Globus pallidus (tissue), 1 donor: Measurements from ENCODE around the gene SLITRK2.

Experiments used
- DNase-seq: peaks from one replicate; pipeline ENCODE4 v3.0.0-alpha.2; 2015; ENCODE audit warnings: low spot score

Gene SLITRK2, protein sequence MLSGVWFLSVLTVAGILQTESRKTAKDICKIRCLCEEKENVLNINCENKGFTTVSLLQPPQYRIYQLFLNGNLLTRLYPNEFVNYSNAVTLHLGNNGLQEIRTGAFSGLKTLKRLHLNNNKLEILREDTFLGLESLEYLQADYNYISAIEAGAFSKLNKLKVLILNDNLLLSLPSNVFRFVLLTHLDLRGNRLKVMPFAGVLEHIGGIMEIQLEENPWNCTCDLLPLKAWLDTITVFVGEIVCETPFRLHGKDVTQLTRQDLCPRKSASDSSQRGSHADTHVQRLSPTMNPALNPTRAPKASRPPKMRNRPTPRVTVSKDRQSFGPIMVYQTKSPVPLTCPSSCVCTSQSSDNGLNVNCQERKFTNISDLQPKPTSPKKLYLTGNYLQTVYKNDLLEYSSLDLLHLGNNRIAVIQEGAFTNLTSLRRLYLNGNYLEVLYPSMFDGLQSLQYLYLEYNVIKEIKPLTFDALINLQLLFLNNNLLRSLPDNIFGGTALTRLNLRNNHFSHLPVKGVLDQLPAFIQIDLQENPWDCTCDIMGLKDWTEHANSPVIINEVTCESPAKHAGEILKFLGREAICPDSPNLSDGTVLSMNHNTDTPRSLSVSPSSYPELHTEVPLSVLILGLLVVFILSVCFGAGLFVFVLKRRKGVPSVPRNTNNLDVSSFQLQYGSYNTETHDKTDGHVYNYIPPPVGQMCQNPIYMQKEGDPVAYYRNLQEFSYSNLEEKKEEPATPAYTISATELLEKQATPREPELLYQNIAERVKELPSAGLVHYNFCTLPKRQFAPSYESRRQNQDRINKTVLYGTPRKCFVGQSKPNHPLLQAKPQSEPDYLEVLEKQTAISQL

DNA sequence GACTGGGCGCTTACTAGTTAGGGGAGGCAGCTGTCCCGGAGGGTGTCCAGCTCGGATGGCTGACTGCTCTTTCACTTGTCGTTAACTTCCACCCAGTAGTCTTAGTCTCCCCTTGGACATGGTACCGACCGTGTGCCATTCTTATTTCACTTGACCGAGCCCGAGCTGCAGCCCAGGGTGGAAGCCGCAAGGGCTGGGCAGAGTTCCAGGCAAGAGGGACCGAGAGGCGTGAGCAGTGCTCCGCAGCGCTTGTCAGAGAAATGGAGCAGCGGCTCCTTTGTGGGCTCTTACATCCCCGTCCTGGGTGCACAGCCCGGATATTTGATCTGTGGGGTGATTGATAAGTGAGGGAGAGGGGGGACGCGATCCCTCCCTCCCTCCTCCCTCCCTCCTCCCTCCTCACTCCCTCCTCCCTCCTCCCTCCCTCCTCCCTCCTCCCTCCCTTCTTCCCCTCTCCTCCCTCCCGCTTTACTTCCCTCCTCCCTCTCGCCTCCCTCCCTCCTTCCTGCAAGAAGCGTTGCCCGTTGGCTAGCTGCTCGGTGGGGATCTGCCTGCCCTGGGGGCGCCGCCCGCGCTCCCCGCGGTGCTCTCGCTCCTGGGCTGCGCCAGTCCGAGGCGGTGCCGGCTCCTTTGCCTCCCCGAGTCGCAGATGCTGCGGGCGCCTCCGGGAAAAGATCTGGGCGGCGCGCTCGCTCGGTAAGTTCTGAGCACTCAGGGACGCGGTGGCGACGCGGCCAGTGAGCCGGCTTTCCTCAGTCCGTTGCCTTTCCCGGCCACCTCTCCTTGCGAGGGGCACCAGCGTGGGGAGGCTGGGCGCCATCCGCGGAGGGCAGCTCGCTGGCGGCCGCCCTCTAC lies at the start of gene SLITRK2:
TSS of gene SLITRK2 (plus strand) at position 499 of the 855 bp plus-strand sequence. CDS start 4,597 bp downstream, outside the sequence.
- no peak for DNase-seq

DNA sequence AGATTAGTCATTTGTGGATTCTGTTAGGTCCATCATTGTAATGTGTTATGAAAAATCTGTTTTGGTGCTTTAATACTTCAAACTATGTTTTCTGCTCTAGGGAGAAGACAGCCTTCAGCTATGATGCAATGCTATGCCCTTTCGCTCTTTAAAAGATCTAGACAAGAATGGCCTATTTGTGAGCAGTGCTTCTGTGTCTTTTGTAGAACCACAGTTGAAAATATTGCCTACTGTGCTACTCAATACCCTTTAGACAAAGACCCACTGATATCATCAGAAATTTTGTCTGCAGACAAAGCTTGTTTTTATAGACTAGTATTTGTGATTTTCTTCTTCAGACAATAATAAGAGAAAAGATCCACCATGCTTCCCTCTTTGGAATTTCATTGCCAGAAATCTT lies 44.6 kb upstream of the SLITRK2 start:
- peak; percentile 13 for DNase-seq

DNA sequence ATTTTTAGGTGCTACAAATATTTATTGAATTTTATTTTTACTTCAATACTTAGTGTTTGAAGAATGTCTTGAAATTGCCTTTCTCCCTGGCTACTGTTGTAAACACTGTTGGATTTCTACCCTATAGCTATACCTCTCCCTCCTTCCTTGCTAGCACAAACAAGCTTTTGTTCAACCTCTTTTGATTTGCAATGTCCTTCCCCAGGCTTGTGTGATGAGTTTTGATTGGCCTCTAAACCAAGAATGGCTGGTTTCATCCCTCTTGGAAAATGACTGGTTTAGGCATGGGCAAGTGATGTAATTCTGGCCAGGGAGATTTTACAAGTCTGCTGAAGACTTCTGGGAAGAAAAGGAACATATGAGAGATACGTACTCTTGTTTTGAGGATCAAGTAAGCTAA lies 25.3 kb upstream of the SLITRK2 start:
- no peak for DNase-seq

DNA sequence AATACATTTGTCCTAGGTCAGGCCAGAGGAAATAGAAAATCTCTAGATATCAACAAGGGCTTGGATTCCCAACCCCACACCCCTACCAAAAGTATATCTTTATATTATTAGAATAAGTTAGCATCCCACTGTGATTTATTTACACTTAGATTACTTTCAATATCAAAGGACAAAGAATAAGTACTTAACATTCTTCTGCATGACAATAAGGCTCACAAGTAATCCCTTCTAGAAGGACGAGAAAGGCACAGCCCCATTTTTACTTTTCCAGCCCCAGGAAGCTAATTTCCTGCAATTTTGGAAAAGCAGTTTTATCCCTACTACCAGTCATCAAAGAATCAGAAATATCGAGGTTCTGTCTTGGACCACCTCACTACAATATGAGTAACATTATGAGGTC lies 14.1 kb upstream of the SLITRK2 start:
- DNase-seq: no peak

DNA sequence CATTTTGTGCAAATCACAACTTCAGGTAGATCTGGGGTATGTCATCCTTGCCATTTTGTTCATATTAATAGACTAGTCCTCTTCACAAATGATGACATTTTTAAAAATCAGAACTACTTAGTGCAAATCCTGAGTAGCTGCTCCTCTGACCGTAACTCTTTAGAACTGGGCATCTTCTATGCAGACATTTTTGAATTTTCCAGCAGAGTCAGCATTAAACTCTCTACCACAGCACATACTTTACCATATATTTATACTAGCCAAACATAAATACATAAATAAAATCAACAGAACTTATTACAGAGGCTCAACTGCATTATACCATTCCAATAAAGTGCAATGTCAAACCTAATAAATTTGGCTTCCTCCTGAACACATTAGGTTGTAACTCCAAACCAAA lies 4.5 kb upstream of the SLITRK2 start:
- DNase-seq: no peak

DNA sequence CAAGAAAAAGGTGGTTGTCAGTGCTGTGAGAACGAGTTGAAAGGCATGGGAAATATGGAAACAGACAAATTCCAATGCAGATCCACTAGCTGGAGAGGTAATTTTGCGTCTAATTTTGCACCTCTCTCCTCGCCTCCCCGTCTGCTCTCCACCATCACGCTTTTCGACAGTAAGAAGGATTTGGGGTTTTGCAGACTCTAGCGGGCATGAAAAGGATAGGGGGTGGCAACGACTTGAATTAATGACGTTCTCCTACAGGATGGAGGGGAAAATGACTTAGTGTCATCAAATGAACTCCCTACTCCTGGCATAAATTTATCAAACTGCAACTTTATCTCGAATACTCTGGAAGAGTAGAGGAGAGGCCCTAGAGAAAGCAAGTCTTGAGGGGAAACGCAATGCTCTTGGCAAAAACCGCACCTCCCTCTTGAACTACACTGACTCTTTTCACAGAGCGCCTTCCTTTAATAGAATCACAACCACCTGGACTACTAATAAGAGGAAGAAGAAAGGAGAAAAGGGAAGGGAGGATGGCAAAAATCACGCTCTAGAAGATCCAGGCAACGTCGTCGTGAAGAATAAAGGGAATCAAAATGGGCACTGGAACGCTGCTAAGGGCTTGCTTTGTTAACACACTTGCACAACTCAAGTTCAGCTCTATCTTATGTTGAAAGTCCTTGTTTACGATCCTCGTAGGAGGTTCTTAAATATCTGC lies 871 bp upstream of the SLITRK2 start:
- DNase-seq: no peak

DNA sequence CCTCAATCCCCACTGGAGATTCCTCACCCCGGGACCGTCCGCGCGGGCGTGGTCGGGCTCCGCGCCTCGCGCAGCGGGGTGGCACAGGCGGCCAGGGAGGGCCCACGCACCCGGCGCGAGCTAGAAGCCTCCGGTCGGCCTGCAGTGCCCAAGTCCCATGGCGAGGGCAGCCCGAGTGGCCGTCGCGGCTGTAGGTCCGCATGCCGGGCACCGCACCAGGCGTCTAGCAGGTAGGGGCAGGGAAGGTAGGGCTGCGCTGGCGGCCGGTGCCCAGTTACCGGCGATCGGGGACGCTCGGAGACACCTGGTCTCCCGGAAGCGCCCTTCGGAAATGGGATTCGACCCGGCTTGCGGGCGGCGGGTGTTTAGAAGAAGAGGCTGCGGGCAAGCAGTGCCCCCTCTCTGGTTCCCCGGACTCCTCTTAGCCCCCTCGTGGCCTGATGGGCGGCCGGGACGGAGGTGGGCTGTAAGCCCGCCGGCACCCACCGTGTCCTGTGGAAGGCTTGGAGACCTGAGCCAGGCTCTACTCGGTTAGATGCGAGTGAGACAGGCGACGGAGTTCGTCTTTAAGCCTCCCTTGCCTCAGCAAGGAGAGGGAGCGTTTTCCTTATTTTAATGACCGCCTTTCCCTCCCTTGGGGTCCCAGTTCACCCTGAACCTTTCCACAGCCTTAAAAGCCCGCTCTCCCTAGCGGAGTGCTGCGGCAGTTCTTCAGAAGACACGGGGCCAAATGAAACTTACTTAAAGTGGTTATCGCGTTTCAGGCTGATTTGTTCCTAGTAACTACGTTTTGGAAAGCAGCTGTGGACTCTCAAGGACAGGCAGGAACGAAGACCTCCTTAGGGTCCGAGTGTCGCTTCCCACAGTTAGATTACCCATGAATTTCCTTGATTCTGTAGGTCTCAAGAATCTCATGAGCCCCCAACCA lies 821 bp downstream of the SLITRK2 start:
- no peak for DNase-seq

DNA sequence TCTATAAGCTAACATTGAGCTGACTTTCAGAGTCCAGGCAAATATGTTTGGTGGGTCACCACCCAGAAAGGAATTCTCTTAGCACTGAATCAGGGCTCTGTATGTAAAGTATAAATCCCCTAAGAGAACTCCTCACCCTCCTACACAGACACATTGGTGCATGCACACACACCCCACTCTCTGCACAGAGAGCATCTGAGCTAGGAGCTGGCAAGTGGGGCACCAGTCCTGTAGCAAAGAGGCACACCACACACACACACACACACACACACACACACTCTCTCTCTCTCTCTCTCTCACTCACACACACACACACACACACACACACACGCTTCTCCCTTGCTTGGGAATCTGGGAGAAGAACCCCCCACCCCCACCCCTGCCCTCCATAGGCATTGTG lies 3.2 kb downstream of the SLITRK2 start:
- peak; percentile 26 for DNase-seq

DNA sequence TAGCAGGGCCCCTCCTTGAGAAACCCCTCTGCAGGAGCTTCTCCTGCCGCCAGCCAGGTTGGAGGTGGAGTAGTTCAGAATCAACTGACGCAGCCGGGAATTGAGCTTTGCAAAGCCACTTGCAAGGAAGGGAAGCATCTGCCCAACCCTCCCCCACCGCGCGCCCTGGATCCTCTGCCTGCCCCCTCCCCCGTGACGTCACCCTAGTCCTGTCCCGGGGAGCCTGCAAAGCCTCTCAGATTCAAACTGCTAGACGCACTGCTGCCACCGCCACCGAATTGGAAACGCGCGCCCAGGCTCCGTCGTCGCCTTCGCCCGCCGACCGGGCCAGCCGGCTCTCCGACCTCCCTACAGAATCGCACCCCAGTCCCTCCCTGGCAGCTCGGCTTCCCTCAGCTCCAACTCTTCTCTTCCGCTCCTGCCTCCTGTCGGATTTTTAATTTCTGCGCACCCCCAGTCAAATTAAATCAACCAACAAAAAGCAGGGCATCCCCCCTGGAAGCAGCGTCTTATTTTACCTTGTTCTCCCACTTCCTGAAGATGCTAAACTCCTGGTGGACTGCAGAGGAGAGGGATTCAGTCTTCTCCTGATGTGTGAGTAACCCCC lies 3.8 kb downstream of the SLITRK2 start:
- peak; percentile 85 for DNase-seq

DNA sequence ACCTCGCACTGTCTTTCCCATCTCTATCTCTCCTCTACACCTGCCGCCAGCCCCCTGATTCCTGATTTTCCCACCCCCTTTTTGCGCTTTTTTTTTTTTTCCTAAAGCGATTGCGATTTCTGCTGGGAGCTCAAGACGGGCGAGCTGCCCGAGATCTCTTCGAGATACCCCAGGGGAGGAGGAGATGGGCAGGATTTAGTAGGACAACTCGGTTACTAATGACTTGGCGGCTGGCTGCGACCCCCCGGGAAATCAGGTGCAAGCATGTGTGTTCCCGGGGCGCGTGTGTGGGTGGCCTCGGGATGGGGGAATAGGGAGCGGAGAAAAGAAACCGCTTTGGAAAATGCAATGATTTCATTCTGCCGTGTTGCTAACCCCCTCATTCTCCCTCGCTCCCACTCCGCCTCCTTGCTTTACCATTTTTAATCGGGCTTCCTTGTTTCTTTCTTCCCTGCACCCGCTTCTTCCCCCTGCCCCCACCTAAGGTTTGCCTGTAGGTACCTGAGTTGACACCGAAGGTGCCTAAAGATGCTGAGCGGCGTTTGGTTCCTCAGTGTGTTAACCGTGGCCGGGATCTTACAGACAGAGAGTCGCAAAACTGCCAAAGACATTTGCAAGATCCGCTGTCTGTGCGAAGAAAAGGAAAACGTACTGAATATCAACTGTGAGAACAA lies 4.4 kb downstream of the SLITRK2 start:
- no peak for DNase-seq

DNA sequence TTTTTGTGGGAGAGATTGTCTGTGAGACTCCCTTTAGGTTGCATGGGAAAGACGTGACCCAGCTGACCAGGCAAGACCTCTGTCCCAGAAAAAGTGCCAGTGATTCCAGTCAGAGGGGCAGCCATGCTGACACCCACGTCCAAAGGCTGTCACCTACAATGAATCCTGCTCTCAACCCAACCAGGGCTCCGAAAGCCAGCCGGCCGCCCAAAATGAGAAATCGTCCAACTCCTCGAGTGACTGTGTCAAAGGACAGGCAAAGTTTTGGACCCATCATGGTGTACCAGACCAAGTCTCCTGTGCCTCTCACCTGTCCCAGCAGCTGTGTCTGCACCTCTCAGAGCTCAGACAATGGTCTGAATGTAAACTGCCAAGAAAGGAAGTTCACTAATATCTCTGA lies 5.5 kb downstream of the SLITRK2 start:
- DNase-seq: no peak

DNA sequence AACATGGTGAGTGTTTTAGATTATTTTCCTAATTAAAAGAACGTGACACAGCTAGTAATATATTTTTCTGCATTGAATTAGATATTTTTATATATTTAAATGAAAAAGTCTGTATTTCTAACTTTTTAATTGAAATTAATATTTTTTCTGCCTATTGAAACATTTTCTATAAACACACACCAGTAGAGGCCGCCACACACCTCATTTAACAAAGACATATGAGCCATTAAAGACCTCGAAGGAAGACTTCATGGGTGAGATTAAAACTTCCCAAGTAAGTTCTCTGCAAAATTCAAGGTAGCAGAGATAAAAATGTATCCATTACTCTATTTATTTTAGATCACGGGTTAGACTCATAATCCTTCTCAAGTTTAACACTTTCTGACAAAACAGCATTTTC lies 8.3 kb downstream of the SLITRK2 start:
- no peak for DNase-seq

DNA sequence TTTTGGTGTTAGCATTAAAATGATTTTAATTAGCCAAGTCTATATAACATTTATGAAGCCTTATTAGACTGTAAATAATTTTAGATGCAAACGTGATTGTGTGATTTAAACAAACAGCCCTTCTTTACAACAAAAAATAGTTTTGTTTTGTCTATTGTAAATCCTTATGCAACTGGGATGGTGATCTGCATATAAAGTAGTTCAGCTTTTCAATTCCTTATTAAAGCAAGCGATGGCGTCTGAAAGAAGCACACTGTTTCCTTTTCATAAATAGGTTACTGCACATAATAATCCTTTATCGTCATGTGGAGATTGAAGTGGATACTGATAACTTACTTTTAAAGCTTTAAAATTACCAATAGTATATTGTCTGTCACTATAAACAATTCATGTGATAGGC lies 8.8 kb downstream of the SLITRK2 start:
- DNase-seq: no peak

DNA sequence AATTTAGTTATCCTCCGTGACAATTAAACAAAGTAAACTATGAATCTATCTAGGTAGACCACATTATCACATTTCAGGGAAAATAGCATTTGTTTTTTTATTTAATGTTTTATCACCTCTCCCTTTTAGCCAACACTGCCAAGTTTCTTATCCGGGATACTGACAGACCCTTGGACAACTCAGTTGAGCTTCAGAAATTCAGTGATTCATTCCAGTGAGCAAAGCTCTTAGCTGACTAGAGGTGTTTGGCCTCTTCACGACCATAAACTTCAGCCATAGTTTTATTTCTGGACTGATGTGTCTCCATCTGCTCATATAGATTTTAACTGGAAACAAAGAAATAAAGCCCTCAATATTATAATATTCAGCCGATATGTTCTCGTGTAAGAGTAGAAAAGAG lies 15.2 kb downstream of the SLITRK2 start:
- DNase-seq: no peak

DNA sequence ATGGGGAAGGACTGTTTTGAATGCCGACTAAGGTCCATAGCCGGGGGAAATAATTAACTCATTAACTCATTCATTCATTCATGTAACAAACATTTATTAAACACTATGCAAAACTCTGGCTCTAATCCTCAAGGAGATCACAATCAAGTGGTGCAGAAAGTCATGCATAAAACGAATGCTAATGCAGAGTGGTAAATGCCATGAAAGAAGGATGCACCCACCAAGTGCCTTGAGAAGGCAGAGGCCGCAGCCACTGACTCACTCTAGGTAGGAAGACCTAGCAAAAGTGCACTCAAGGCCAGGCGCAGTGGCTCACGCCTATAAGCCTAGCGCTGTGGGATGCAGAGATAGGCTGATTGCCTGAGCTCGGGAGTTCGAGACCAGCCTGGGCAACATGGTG lies 22.9 kb downstream of the SLITRK2 start:
- DNase-seq: no peak

DNA sequence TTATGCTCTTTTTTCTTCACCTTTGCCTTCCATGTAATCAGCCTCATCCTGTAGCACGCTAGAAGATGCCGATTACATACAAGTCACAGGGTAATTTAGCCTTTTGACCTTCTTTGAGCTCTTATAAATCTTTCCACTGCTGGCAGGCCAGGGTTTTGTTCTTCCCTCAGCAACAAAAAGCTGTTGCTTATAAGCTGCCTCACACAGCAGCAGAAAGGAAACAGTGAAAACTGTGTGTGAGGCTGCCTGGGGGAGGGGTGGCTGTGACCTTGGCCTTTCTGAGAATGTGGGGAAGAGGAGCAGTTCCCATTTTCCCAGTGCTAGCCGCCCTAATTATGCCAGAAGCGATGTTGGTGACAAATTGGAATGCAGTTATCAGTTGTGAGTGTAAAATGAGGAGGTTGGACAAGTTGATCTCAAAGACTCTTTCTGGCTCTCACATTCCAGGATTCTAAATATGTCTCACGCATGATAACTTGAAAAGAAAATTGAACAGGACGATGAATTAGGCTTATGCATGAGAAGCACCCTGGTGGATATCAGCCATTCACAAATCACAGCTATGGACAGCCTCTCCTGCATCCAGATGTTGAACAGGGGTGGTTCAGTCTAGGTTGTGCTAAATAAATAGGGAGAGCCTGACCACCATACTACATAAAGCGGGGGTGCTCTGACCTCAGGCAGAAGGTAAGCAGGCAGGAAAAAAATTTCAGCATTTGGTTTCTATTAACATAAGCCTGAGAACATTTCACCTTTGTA lies 25.7 kb downstream of the SLITRK2 start:
- DNase-seq: peak; percentile 80

DNA sequence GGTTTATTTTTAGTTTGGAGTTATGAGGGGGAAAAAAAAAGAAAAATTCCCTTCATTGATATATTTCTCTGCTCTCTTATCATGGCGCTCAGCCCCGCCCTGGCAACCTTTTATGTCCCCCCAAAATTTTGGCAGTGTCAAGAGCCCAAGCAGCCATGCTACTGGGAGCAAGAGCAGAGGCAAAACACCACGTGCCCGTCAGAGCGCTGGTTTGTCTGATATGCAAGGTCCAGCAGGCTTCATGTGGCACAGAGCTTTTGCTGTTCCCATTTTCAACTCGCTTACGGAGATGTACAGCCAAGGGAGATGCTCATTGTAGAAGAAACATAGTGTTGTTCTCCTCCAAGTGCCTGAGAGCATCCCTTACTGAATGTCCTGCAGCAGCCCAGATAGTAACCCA lies 27.3 kb downstream of the SLITRK2 start:
- no peak for DNase-seq

DNA sequence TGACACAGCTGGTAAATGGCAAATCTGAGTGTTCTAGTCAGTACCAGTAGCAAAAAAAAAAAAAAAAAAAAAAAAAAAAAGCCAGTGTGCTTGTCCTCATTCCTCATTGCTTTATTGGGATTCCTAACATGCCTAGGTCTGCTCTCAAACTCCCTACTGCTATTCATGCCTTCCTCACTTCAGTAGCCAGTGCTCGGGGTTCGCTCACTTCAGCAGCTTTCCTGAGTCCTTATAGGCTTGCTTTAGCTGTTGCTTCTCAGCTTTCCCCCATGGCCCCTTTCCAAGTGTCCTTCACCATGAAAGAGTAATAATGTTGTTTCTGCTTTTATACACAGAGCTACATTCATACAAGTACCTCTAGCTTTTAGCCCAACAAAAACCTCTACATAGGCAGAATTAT lies 30.8 kb downstream of the SLITRK2 start:
- DNase-seq: no peak

DNA sequence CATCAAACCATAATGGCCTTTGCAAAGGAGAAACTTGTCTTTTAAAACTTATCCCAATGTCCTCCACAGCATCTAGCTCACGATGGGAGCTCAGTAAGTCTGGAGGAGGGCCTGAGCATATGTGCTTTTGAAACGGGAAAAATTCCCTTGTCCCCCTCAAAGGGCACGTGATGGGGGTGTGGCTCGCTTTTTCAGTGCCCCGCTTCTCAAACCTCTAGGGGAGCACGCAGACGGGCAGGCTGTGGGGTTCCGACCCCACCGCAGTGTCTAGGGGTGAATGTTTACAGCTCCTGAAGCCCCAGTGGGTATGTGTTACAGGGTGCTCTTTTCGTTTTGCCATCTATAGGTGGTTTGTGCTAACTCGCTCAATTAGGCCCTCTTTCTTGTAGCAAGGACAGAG lies 31.2 kb downstream of the SLITRK2 start:
- no peak for DNase-seq
